NCI-H1105 (cell line): ENCODE measurements around the gene CLIP1.

Source experiments
- DNase-seq: peaks from one replicate; lab custom pipeline; 2025; lab: John Stamatoyannopoulos, UW

CLIP1 gene

DNA sequence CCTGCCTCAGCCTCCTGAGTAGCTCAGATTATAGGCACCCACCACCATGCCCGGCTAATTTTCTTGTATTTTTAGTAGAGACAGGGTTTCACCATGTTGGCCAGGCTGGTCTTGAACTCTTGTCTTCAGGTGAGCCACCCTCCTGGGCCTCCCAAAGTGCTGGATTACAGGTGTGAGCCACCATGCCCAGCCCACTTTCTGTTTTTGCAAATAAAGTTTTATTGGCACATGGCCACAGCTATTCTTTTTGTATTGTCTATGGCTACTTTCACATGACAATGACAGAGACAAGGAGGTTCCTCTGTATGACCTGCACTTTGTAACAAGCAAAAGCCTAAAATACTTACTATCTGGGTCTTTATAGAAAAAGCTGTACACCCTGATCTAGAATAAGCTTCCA lies 176.9 kb downstream of the CLIP1 start:
- no peak for DNase-seq

DNA sequence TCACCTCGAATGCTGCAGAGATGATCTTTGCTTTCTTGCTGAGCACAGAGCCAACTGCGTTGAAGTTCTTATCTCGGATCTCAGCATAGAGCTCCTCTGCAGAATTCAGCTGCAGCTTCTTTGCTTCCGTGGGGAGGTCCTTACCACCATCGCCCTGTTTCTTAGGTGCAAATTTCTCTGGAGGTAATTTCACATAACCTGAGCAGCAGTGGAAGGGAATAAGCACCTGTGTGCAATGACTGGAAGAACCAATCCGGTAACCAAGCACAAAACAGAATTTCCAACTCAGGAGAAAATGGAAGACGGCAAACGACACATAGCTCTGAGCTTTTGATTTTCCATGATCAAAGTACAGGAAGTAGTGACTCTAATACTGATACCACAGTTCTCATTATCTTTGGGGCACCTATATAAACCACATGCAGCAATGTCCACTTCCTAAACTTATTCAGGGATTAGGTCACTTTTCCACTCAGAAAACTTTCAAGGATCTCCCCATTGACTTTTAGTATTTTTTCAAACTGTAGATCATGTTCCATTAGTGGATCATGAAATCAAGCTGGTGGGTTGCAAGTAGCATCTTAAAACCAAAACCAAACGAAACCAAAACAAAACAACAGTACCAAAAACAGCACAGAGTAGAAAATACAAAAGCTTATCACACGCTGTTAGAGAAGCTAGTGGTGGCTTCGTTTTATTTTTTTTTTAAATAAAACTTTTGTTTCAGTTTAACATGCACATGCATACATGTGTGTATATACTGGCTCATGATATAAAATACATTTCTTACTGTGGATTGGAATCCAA lies 177.7 kb downstream of the CLIP1 start:
- DNase-seq = no peak

- DNase-seq = no peak
Measured at GRCh38 chr12:122243965-122244364, 178.5 kb downstream of the CLIP1 start.

DNA sequence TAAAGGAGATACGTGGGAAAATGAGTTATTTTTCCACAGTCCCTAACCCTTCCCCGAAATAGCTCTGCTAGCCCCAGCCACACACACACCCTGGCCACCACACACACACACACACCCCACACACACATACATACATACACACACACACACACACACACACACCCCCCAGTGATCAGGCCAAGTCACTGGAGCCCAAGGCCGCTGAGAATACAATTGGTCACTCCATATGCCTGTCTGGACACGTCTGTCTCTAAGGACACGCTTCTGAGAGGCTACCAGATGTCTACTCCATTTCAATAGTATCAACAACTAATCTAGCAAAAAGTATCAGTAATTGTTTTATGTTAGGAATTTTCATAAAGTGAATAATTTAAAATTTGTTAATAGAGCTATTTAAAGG lies 183.6 kb downstream of the CLIP1 start:
- DNase-seq = no peak

DNA sequence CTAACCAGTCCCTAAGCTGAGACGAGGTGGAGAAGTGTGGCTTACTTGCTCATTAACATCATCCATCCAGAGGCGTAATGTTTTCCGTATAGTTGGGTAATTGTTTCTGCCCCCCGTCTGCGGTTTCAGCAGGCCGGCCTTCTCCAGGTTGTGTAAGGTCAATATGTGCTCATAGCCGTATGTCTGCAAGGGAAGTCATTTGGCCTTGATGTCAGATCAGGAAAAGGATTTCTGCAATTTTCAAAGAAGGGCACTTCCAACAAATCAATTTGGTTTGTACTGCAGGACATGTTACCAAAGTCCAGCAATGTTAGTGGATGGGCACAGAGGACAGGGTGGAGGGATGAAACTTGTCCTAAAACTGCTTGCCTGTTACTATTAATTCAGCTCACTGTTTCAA lies 186.7 kb downstream of the CLIP1 start:
- no peak for DNase-seq

GRCh38 chr12:122232691-122233090 lies 189.8 kb downstream of the CLIP1 start:
- no peak for DNase-seq

- no peak for DNase-seq
Measured at GRCh38 chr12:122230798-122231197, 191.7 kb downstream of the CLIP1 start.

DNA sequence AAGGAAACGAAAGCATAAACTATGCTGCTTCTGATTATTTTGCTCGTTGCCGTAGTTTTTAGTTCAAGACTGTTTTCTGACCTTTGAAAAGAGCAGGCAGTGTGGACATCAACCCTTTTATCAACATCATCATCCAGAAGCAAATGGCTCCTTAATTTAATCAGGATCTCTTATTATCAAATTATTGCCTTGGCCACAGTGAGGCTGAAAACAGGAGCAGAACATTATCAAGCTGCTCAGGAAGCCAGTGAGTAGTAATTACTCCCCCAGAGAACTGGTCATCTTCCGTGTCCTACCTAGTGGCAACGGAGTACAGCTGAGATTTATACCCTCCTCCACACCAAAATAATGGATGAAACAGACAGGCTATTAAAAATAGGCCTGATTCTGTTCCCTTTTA lies 194.4 kb downstream of the CLIP1 start:
- no peak for DNase-seq

- DNase-seq = peak; percentile 53
Measured at GRCh38 chr12:122227341-122227740, 195.1 kb downstream of the CLIP1 start.

GRCh38 chr12:122226366-122227125 lies 195.9 kb downstream of the CLIP1 start:
- DNase-seq = no peak

GRCh38 chr12:122225683-122226365 lies 196.6 kb downstream of the CLIP1 start, which contains the start of gene DIABLO:
DIABLO (minus strand) TSS chr12:122226052; CDS start chr12:122226014, 38 bp downstream.
- peak; percentile 100 for DNase-seq
